ENCODE data around the gene NELL2. TPM values are rescaled to one million over a fixed set of nuclear protein-coding genes. Genes with fewer than 3 reads are reported as not detected.
"Not testable (repeated sequence)": the region's sequence is repeated elsewhere in the genome, so short reads cannot be mapped to it uniquely, and the experiment has no call there.

Gene NELL2
- total RNA-seq, 1 experiment from 2014 or later = not detected

- no peak for DNase-seq (ENCODE audit: low spot score)
These were observed 178.6 kb downstream of the NELL2 start for GRCh38 chr12:44697511-44697910.

GRCh38 chr12:44696542-44696941 is 179.6 kb downstream of the NELL2 start:
- DNase-seq (ENCODE audit: low spot score) = no peak

GRCh38 chr12:44694017-44694416 is 182.1 kb downstream of the NELL2 start:
- no peak for DNase-seq (ENCODE audit: low spot score)

- no peak for DNase-seq (ENCODE audit: low spot score)
These were observed 186.5 kb downstream of the NELL2 start for GRCh38 chr12:44689587-44689986.

- DNase-seq (ENCODE audit: low spot score) = not testable (repeated sequence)
These were observed 189.2 kb downstream of the NELL2 start for GRCh38 chr12:44686821-44687432.

GRCh38 chr12:44677724-44678123 is 198.4 kb downstream of the NELL2 start:
- DNase-seq (ENCODE audit: low spot score) = no peak

- no peak for DNase-seq (ENCODE audit: low spot score)
These were observed 201.2 kb downstream of the NELL2 start for GRCh38 chr12:44674875-44675274.

GRCh38 chr12:44673811-44674210 is 202.3 kb downstream of the NELL2 start:
- DNase-seq (ENCODE audit: low spot score) = no peak

GRCh38 chr12:44672042-44672441 is 204.1 kb downstream of the NELL2 start:
- no peak for DNase-seq (ENCODE audit: low spot score)

GRCh38 chr12:44668443-44668842 is 207.7 kb downstream of the NELL2 start:
- DNase-seq (ENCODE audit: low spot score) = no peak

- DNase-seq (ENCODE audit: low spot score) = no peak
These were observed 208.7 kb downstream of the NELL2 start for GRCh38 chr12:44667461-44667860.

GRCh38 chr12:44663291-44663690 is 212.8 kb downstream of the NELL2 start:
- DNase-seq (ENCODE audit: low spot score) = no peak

GRCh38 chr12:44655846-44656245 is 220.3 kb downstream of the NELL2 start:
- no peak for DNase-seq (ENCODE audit: low spot score)

- DNase-seq (ENCODE audit: low spot score) = no peak
These were observed 221.2 kb downstream of the NELL2 start for GRCh38 chr12:44654646-44655639.

GRCh38 chr12:44653861-44654527 is 222.1 kb downstream of the NELL2 start:
- no peak for DNase-seq (ENCODE audit: low spot score)

- no peak for DNase-seq (ENCODE audit: low spot score)
These were observed 226.4 kb downstream of the NELL2 start for GRCh38 chr12:44649693-44650092.

GRCh38 chr12:44647917-44648690 is 228.0 kb downstream of the NELL2 start:
- no peak for DNase-seq (ENCODE audit: low spot score)

- DNase-seq (ENCODE audit: low spot score) = no peak
These were observed 235.5 kb downstream of the NELL2 start for GRCh38 chr12:44640427-44641190.

GRCh38 chr12:44637875-44638274 is 238.2 kb downstream of the NELL2 start:
- no peak for DNase-seq (ENCODE audit: low spot score)

GRCh38 chr12:44628180-44628579 is 247.9 kb downstream of the NELL2 start:
- no peak for DNase-seq (ENCODE audit: low spot score)

Data from HT-29 (cell line).